Neural cell (in vitro differentiated cells): ENCODE measurements around the gene ARHGAP5. TPM values are rescaled to one million over a fixed set of nuclear protein-coding genes. Genes with fewer than 3 reads are reported as not detected.

Experiments
- H2AFZ ChIP-seq: fragments of 200-600, 300-800 bp; sonication (generic), shearing (Covaris generic); 2 replicates; pipeline ENCODE4 v1.6.0; 2014; ENCODE audit warnings: low read depth, mild to moderate bottlenecking, antibody characterized with exemption, low read length, moderate library complexity
- H3F3A ChIP-seq: fragments of 200-600 bp; shearing (Covaris generic); 2 replicates; pipeline ENCODE4 v1.6.1; 2016; ENCODE audit warnings: mild to moderate bottlenecking, moderate library complexity, mixed read lengths, antibody characterized with exemption, low read length; ENCODE audit not compliant: insufficient read depth, poor library complexity, severe bottlenecking
- H3K27ac ChIP-seq: fragments of 200-600, 300-800 bp; sonication (generic), shearing (Covaris generic); 2 replicates; pipeline ENCODE4 v1.5.1; 2014; ENCODE audit warnings: mild to moderate bottlenecking, low read length, moderate library complexity
- H3K27me3 ChIP-seq: fragments of 300-800, 200-600 bp; sonication (generic), shearing (Covaris generic); 2 replicates; pipeline ENCODE4 v1.6.0; 2014; ENCODE audit warnings: mild to moderate bottlenecking, low read depth, low read length, moderate library complexity; ENCODE audit not compliant: insufficient read depth
- H3K36me3 ChIP-seq: fragments of 300-800, 200-600 bp; sonication (generic), shearing (Covaris generic); 2 replicates; pipeline ENCODE4 v1.5.1; 2014; ENCODE audit warnings: mild to moderate bottlenecking, antibody characterized with exemption, low read length, moderate library complexity; ENCODE audit not compliant: insufficient read depth
- H3K4me2 ChIP-seq: fragments of 300-800, 200-600 bp; sonication (generic), shearing (Covaris generic); 2 replicates; pipeline ENCODE4 v1.6.0; 2014; ENCODE audit warnings: mild to moderate bottlenecking, low read length
- H3K4me3 ChIP-seq: fragments of 300-800, 200-600 bp; sonication (generic), shearing (Covaris generic); 2 replicates; pipeline ENCODE4 v1.5.1; 2014; ENCODE audit warnings: mild to moderate bottlenecking, low read length, moderate library complexity
- H3K79me2 ChIP-seq: fragments of 200-600 bp; shearing (Covaris generic); replicated peaks from 2 replicates; pipeline ENCODE4 v1.6.0; 2014; ENCODE audit warnings: mild to moderate bottlenecking, low read length, moderate library complexity; ENCODE audit not compliant: insufficient read depth
- H3K9ac ChIP-seq: fragments of 300-800, 200-600 bp; sonication (generic), shearing (Covaris generic); 2 replicates; pipeline ENCODE4 v1.6.1; 2016; ENCODE audit warnings: mild to moderate bottlenecking, low read length, mixed read lengths
- H3K9me2 ChIP-seq: fragments of 200-600 bp; shearing (Covaris generic); 2 replicates; pipeline ENCODE4 v1.6.1; 2016; ENCODE audit warnings: mild to moderate bottlenecking, low read length, mixed read lengths; ENCODE audit not compliant: insufficient read depth
- H3K9me3 ChIP-seq: fragments of 200-600, 300-800 bp; sonication (generic), shearing (Covaris generic); 2 replicates; pipeline ENCODE4 v1.6.1; 2016; ENCODE audit warnings: mild to moderate bottlenecking, mixed run types, low read length, moderate library complexity, mixed read lengths
- H4K20me1 ChIP-seq: fragments of 200-600 bp; shearing (Covaris generic); 2 replicates; pipeline ENCODE4 v1.6.1; 2016; ENCODE audit warnings: mild to moderate bottlenecking, mixed run types; ENCODE audit not compliant: insufficient read depth
- EP300 ChIP-seq: fragments of 450-650 bp; conservative IDR thresholded peaks from 2 replicates; pipeline ENCODE4 v1.6.1; 2014; ENCODE audit warnings: antibody characterized with exemption, mild to moderate bottlenecking, moderate library complexity; ENCODE audit not compliant: poor library complexity, severe bottlenecking
- EZH2 ChIP-seq: fragments of 200-600, 300-800 bp; shearing (Covaris generic), sonication (generic); IDR thresholded peaks from 2 replicates; pipeline ENCODE4 v1.6.1; 2014; ENCODE audit warnings: antibody characterized with exemption, low read length, borderline replicate concordance, mild to moderate bottlenecking; ENCODE audit not compliant: insufficient read depth, poor library complexity, severe bottlenecking
- MXI1 ChIP-seq: fragments of 450-650 bp; conservative IDR thresholded peaks from 2 replicates; pipeline ENCODE4 v1.6.1; 2014; ENCODE audit warnings: antibody characterized with exemption, mild to moderate bottlenecking; ENCODE audit not compliant: poor library complexity, severe bottlenecking
- POLR2AphosphoS5 ChIP-seq: IDR thresholded peaks from 2 replicates; pipeline ENCODE4 v1.6.1; 2012
- RAD21 ChIP-seq: fragments of 450-650 bp; conservative IDR thresholded peaks from 2 replicates; pipeline ENCODE4 v1.6.1; 2014; ENCODE audit warnings: antibody characterized with exemption, mild to moderate bottlenecking, moderate library complexity
- SMC3 ChIP-seq: fragments of 450-650 bp; conservative IDR thresholded peaks from 2 replicates; pipeline ENCODE4 v1.6.1; 2014; ENCODE audit warnings: antibody characterized with exemption, mild to moderate bottlenecking, moderate library complexity; ENCODE audit not compliant: poor library complexity
- TAF1 ChIP-seq: IDR thresholded peaks from 2 replicates; pipeline ENCODE4 v1.6.1; 2012; ENCODE audit warnings: low read depth
- polyA plus RNA-seq: library from polyadenylated mRNA; depleted of rRNA; stranded (reverse); fragments of >200 nt; gene quantifications from 2 replicates; pipeline ENCODE4 v1.2.3, GENCODE V29; 2014
- TF ChIP-seq, protein P1 (sequence below): fragments of 450-650 bp; IDR thresholded peaks from 2 replicates; pipeline ENCODE4 v1.5.1; 2014; ENCODE audit warnings: antibody characterized with exemption, mild to moderate bottlenecking, moderate library complexity; ENCODE audit not compliant: poor library complexity, severe bottlenecking
- TF ChIP-seq, protein P2 (sequence below): IDR thresholded peaks from 2 replicates; pipeline ENCODE4 v1.6.1; 2012; ENCODE audit warnings: borderline replicate concordance

Gene ARHGAP5
- polyA plus RNA-seq, 1 donor from 2014 or later = 32.2 TPM

DNA sequence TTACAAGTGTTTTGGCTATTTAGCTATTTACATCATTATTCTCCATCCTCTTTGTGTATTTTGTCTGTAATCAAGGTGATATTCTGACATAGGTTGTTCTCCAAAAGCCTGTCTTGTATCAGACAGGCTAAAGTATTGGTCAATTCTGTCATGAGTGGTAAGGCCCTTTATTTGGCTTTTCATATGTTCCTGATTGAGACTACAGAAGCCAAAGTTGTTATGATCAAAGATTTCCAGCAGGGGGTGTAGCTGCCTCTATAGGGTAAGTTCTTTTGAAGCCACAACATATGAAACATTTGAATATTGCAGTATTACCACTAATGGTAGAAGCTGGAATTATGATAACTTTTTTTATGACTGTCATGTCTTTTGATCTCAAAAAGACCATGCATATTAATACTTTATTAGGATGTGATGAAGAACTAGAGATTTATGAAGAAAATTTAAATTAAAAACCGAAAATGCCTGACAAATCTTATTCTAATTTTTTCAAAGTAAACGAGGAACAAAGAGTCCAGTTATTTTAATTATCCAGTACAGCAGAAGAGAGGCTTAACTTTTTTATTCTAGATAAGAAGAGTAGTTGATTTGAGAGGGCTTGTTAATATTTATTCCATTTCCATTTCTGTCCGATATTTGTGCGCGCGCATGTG lies 3.4 kb upstream of the ARHGAP5 start:
- Histone ChIP-seq H3K27me3 (no peaks in the 10 kb centered on the region), H3K4me2 (no peak overlapping the region), H3K9me3 (no peaks in the 10 kb centered on the region), H3K4me3 (no peak overlapping the region), H4K20me1 (no peaks in the 10 kb centered on the region), H3F3A (peaks cover 3% of the 10 kb centered on the region), H3K79me2 (peaks cover 4% of the 10 kb centered on the region), H3K36me3 (no peaks in the 10 kb centered on the region), H2AFZ (no peak overlapping the region), H3K27ac (no peak overlapping the region), H3K9me2 (no peaks in the 10 kb centered on the region), H3K9ac (no peak overlapping the region)
- TF ChIP-seq RAD21 (peak; percentile 55), EZH2 (no peak), POLR2AphosphoS5 (no peak), SMC3 (peak; percentile 67), MXI1 (no peak)
- TF ChIP-seq, protein P1, sequence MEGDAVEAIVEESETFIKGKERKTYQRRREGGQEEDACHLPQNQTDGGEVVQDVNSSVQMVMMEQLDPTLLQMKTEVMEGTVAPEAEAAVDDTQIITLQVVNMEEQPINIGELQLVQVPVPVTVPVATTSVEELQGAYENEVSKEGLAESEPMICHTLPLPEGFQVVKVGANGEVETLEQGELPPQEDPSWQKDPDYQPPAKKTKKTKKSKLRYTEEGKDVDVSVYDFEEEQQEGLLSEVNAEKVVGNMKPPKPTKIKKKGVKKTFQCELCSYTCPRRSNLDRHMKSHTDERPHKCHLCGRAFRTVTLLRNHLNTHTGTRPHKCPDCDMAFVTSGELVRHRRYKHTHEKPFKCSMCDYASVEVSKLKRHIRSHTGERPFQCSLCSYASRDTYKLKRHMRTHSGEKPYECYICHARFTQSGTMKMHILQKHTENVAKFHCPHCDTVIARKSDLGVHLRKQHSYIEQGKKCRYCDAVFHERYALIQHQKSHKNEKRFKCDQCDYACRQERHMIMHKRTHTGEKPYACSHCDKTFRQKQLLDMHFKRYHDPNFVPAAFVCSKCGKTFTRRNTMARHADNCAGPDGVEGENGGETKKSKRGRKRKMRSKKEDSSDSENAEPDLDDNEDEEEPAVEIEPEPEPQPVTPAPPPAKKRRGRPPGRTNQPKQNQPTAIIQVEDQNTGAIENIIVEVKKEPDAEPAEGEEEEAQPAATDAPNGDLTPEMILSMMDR = peak; percentile 60

DNA sequence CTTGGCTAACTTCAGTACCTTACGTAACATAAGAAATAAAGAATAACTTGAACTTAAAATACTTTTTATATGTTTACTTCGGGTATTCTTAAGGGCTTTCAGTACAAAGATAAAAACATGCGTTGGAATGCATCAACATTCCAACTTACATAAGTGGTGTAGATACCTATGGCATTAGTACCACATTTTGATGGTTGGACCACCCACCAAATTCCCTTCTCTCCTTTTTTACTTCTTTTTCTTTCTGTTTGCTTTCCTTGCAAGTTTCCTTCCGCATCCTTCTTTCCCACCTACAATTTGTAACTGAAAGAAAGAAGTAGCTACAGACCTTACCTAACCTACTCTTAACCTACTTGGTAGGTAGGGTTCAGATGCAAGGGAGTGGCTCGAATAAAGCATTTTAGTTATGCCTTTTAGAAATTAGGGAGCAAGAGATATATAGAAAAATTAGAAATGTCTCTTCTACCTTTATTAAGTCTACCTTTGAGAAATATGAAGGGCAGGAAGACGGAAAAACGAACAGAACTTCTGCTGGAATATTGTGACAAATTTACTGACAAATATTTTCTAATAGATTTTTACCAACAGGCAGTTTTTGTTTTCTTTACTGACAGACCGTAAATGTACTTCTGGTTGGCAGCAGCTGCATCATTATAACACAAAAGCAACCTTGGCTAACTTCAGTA lies 2.1 kb upstream of the ARHGAP5 start:
- H3K9ac ChIP-seq = no peak overlapping the region
- H3K9me3 ChIP-seq = no peaks in the 10 kb centered on the region
- H3K27me3 ChIP-seq = no peaks in the 10 kb centered on the region

More for the DNA sequence above, 2.1 kb upstream of the ARHGAP5 start:
- no peak overlapping the region for H2AFZ ChIP-seq
- H3F3A ChIP-seq = peaks cover 3% of the 10 kb centered on the region
- H3K4me3 ChIP-seq = peak overlapping the region; percentile 79
- peak overlapping the region; percentile 77 for H3K4me2 ChIP-seq
- H4K20me1 ChIP-seq = peaks cover 10% of the 10 kb centered on the region
- TF ChIP-seq, protein P1 = no peak
- TF ChIP-seq TAF1 = no peak
- TF ChIP-seq POLR2AphosphoS5 = no peak
- no peak for TF ChIP-seq RAD21
- no peak for TF ChIP-seq SMC3
- TF ChIP-seq, protein P2, sequence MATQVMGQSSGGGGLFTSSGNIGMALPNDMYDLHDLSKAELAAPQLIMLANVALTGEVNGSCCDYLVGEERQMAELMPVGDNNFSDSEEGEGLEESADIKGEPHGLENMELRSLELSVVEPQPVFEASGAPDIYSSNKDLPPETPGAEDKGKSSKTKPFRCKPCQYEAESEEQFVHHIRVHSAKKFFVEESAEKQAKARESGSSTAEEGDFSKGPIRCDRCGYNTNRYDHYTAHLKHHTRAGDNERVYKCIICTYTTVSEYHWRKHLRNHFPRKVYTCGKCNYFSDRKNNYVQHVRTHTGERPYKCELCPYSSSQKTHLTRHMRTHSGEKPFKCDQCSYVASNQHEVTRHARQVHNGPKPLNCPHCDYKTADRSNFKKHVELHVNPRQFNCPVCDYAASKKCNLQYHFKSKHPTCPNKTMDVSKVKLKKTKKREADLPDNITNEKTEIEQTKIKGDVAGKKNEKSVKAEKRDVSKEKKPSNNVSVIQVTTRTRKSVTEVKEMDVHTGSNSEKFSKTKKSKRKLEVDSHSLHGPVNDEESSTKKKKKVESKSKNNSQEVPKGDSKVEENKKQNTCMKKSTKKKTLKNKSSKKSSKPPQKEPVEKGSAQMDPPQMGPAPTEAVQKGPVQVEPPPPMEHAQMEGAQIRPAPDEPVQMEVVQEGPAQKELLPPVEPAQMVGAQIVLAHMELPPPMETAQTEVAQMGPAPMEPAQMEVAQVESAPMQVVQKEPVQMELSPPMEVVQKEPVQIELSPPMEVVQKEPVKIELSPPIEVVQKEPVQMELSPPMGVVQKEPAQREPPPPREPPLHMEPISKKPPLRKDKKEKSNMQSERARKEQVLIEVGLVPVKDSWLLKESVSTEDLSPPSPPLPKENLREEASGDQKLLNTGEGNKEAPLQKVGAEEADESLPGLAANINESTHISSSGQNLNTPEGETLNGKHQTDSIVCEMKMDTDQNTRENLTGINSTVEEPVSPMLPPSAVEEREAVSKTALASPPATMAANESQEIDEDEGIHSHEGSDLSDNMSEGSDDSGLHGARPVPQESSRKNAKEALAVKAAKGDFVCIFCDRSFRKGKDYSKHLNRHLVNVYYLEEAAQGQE = no peak
- no peak for TF ChIP-seq EP300
- TF ChIP-seq MXI1 = no peak
- TF ChIP-seq EZH2 = no peak
- H3K9me2 ChIP-seq = no peaks in the 10 kb centered on the region
- H3K36me3 ChIP-seq = no peaks in the 10 kb centered on the region
- H3K27ac ChIP-seq = no peak overlapping the region
- peaks cover 17% of the 10 kb centered on the region for H3K79me2 ChIP-seq
